GM12873 (cell line): ENCODE data around the gene TRPC1.

Experiments
- CTCF ChIP-seq: IDR thresholded peaks from 2 replicates; pipeline ENCODE4 v1.5.1; 2012; ENCODE audit warnings: low read depth, mild to moderate bottlenecking, moderate library complexity, low read length, control low read depth; ENCODE audit not compliant: insufficient read depth; ENCODE audit errors: missing control alignments

Gene TRPC1

GRCh38 chr3:142853270-142854168 is 129.7 kb downstream of the TRPC1 start:
- no peak for TF ChIP-seq CTCF

- TF ChIP-seq CTCF: peak; percentile 18
Observed at GRCh38 chr3:142857056-142857455, 133.2 kb downstream of the TRPC1 start.
